ENCODE measurements around the gene ITGAD.

DNA sequence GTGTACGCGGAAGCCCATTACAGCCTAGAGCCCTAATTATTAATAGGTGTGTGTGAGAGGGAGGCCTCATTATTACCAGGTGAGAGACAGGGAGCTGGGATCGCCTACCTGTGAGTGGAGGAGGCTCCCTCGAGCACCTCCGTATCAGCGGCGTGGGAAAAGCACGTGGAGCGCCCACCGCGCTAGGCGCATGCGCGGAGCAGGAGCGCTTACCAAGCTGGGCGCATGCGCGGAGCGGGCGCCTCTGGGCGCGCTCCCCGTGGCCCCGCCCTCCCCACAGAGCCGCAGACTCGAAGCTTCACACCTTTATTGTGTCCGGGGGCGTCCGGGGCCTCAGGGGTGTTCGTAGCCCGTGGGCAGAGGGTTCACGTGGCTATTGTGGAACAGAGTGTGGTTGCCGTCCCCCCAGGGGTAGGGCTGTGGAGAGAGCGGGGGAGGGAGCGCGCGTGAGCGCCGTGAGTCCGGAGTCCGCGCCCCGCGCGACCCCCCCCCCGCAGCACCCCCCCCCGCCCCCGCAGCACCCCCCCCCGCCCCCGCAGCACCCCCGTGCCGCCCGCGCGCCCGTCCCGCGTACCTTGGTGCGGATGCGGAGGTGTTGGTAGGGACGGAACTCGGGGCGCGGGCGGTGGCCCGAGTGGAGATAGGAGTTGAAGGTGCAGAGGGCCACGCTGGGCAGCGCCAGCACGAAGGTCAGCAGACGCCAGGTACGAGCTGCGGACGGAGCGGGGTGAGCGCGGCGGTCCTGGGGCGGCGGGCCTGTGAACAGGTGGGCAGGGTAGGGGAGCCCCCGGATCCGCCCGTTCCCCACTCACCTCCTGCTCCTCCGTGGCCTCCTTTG is 34.5 kb downstream of the ITGAD start:
- TF ChIP-seq, protein P1, sequence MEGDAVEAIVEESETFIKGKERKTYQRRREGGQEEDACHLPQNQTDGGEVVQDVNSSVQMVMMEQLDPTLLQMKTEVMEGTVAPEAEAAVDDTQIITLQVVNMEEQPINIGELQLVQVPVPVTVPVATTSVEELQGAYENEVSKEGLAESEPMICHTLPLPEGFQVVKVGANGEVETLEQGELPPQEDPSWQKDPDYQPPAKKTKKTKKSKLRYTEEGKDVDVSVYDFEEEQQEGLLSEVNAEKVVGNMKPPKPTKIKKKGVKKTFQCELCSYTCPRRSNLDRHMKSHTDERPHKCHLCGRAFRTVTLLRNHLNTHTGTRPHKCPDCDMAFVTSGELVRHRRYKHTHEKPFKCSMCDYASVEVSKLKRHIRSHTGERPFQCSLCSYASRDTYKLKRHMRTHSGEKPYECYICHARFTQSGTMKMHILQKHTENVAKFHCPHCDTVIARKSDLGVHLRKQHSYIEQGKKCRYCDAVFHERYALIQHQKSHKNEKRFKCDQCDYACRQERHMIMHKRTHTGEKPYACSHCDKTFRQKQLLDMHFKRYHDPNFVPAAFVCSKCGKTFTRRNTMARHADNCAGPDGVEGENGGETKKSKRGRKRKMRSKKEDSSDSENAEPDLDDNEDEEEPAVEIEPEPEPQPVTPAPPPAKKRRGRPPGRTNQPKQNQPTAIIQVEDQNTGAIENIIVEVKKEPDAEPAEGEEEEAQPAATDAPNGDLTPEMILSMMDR (IDR thresholded peaks at IDR 0.05): no peak
- TF ChIP-seq POLR2A (IDR thresholded peaks at IDR 0.05): no peak

Data from heart left ventricle (tissue), 13 donors.